Loucy (cell line): Measurements from ENCODE around the gene GSDME.

Experiments
- EZH2phosphoT487 ChIP-seq: fragments of 200-600 bp; IDR thresholded peaks from 2 replicates; pipeline ENCODE4 v1.6.1; 2018; ENCODE audit warnings: antibody characterized with exemption, mild to moderate bottlenecking, moderate library complexity, borderline replicate concordance
- TF ChIP-seq, protein P1 (sequence below): fragments of 200-600 bp; sonication (generic); conservative IDR thresholded peaks from 2 replicates; pipeline ENCODE4 v1.5.1; 2014; ENCODE audit warnings: mild to moderate bottlenecking, antibody characterized with exemption, low read length

DNA sequence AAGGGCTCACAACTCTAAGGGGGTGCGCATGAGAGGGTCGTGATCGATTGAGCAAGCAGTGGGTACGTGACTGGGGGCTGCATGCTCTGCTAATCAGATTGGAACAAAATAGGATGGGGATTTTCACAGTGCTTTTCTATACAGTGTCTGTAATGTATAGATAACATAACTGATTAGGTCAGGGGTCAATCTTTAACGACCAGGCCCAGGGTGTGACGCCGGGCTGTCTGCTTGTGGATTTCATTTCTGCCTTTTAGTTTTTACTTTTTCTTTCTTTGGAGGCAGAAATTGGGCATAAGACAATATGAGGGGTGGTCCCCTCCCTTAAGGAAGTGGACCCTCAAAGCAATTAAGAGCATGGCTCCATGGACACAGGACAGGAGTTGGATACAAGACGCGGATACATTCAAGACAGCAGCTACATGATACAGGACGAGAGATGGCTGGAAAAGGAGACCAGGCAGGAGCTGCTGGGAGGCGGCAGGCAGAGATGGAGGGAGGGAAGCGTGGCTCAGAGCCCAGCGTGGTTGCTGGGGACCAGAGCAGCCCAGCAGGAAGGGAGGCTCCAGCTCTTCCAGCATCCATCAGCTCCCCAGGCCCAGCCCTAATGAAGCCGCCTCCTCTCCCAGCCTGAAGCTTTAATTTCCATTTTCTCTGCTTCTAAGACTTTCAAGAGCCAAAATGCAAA is 31.6 kb downstream of the GSDME start:
- no peak for TF ChIP-seq EZH2phosphoT487
- TF ChIP-seq, protein P1, sequence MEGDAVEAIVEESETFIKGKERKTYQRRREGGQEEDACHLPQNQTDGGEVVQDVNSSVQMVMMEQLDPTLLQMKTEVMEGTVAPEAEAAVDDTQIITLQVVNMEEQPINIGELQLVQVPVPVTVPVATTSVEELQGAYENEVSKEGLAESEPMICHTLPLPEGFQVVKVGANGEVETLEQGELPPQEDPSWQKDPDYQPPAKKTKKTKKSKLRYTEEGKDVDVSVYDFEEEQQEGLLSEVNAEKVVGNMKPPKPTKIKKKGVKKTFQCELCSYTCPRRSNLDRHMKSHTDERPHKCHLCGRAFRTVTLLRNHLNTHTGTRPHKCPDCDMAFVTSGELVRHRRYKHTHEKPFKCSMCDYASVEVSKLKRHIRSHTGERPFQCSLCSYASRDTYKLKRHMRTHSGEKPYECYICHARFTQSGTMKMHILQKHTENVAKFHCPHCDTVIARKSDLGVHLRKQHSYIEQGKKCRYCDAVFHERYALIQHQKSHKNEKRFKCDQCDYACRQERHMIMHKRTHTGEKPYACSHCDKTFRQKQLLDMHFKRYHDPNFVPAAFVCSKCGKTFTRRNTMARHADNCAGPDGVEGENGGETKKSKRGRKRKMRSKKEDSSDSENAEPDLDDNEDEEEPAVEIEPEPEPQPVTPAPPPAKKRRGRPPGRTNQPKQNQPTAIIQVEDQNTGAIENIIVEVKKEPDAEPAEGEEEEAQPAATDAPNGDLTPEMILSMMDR, result no peak
